GM10248 (cell line): ENCODE measurements around the gene RBX1.

Source experiments
- CTCF ChIA-PET: fragments of 300-600 bp; sonication (Branson Sonifier 250); formaldehyde crosslinking; extraction: SDS; loops from one replicate; lab custom pipeline; 2021; ENCODE audit warnings: antibody characterized with exemption; lab: Yijun Ruan, JAX
- POLR2A ChIA-PET: fragments of 350-650 bp; sonication (Branson Sonifier 250); formaldehyde crosslinking; extraction: SDS; loops from one replicate; lab custom pipeline; 2020; ENCODE audit warnings: antibody characterized with exemption; lab: Yijun Ruan, JAX
- DNase-seq: peaks from one replicate; pipeline ENCODE4 v3.0.0; 2012; ENCODE audit errors: extremely low spot score
- CTCF ChIP-seq: IDR thresholded peaks from 2 replicates; pipeline ENCODE4 v1.5.1; 2012; ENCODE audit warnings: mild to moderate bottlenecking, low read depth; ENCODE audit errors: extremely low read depth, missing control alignments, control extremely low read depth

The RBX1 gene

GRCh38 chr22:41009222-41009948 is 58.2 kb downstream of the RBX1 start:
- ChIA-PET POLR2A (no interaction called here), CTCF (interaction anchor here (1.0 to 2.1 kb wide), 6 partner anchors 8 to 109 kb away, joined by 3 to 6 read pairs (median 3); no protein-coding TSS in a partner anchor)
- no peak for TF ChIP-seq CTCF
- no peak for DNase-seq

- no peak for TF ChIP-seq CTCF
- no peak for DNase-seq
- ChIA-PET POLR2A (no interaction called here), CTCF (interaction anchor here (1.2 to 1.6 kb wide), 2 partner anchors 8 to 32 kb away, joined by 3 to 5 read pairs; no protein-coding TSS in a partner anchor)
Observed at GRCh38 chr22:41015003-41015402, 63.8 kb downstream of the RBX1 start.

- TF ChIP-seq CTCF, result no peak
- DNase-seq, result no peak
- CTCF ChIA-PET, result interaction anchor here (1.0 kb wide), 2 partner anchors 21 to 99 kb away, joined by 3 read pairs; no protein-coding TSS in a partner anchor
- POLR2A ChIA-PET, result no interaction called here
Observed at GRCh38 chr22:41021061-41021612, 70.0 kb downstream of the RBX1 start.

- peak; percentile 81 for DNase-seq
- CTCF ChIA-PET, result interaction anchor here (0.8 to 2.4 kb wide), 7 partner anchors 9 to 216 kb away, joined by 3 to 6 read pairs (median 3); no protein-coding TSS in a partner anchor
- TF ChIP-seq CTCF, result peak; percentile 24
- POLR2A ChIA-PET, result interaction anchor here (1.0 kb wide), 1 partner anchor 47 kb away, joined by 4 read pairs; no protein-coding TSS in a partner anchor
Observed at GRCh38 chr22:41021613-41022454, 70.7 kb downstream of the RBX1 start.

GRCh38 chr22:41022470-41023298 is 71.5 kb downstream of the RBX1 start:
- POLR2A ChIA-PET, result interaction anchor here (1.0 kb wide), 1 partner anchor 46 kb away, joined by 4 read pairs; no protein-coding TSS in a partner anchor
- CTCF ChIA-PET, result interaction anchor here (0.8 to 2.4 kb wide), 6 partner anchors 8 to 215 kb away, joined by 3 to 6 read pairs (median 4); no protein-coding TSS in a partner anchor

More at GRCh38 chr22:41022470-41023298, 71.5 kb downstream of the RBX1 start:
- peak; percentile 74 for DNase-seq
- no peak for TF ChIP-seq CTCF
